KMS-11 (cell line): ENCODE results near the gene PAK6.

Experiments used
- H2AFZ ChIP-seq: fragments of 200-600 bp; sonication (generic); 2 replicates; pipeline ENCODE4 v1.6.1; 2016; ENCODE audit warnings: antibody characterized with exemption, mixed run types, low read depth
- H3K27ac ChIP-seq: fragments of 200-600 bp; sonication (generic); 2 replicates; pipeline ENCODE4 v1.6.1; 2016; ENCODE audit warnings: mild to moderate bottlenecking, mixed run types
- H3K27me3 ChIP-seq: fragments of 200-600 bp; sonication (generic); 2 replicates; pipeline ENCODE4 v1.6.1; 2017; ENCODE audit warnings: mild to moderate bottlenecking, low read depth, mixed run types, moderate library complexity; ENCODE audit not compliant: insufficient read depth
- H3K36me3 ChIP-seq: fragments of 200-600 bp; sonication (generic); 2 replicates; pipeline ENCODE4 v1.6.1; 2017; ENCODE audit warnings: mild to moderate bottlenecking, mixed run types; ENCODE audit not compliant: insufficient read depth
- H3K4me1 ChIP-seq: fragments of 200-600 bp; sonication (generic); 2 replicates; pipeline ENCODE4 v1.6.1; 2016; ENCODE audit warnings: mild to moderate bottlenecking, low read depth, mixed run types; ENCODE audit not compliant: poor library complexity, severe bottlenecking
- H3K4me2 ChIP-seq: fragments of 200-600 bp; sonication (generic); 2 replicates; pipeline ENCODE4 v1.7.0; 2016; ENCODE audit warnings: mild to moderate bottlenecking, mixed run types
- H3K4me3 ChIP-seq: fragments of 200-600 bp; sonication (generic); IDR thresholded peaks from 2 replicates; pipeline ENCODE4 v1.6.1; 2017; ENCODE audit warnings: low read depth, low read length, mixed read lengths; ENCODE audit not compliant: insufficient read depth
- H3K79me2 ChIP-seq: fragments of 200-600 bp; sonication (generic); 2 replicates; pipeline ENCODE4 v1.6.1; 2016; ENCODE audit warnings: low read depth, mixed run types; ENCODE audit not compliant: insufficient read depth
- H3K9ac ChIP-seq: fragments of 200-600 bp; sonication (generic); 2 replicates; pipeline ENCODE4 v1.6.1; 2016; ENCODE audit warnings: mild to moderate bottlenecking, mixed run types
- H4K20me1 ChIP-seq: fragments of 200-600 bp; sonication (generic); 2 replicates; pipeline ENCODE4 v1.6.1; 2016; ENCODE audit warnings: mild to moderate bottlenecking, mixed run types; ENCODE audit not compliant: insufficient read depth
- TF ChIP-seq, protein P1 (sequence below): fragments of 200-600 bp; sonication (generic); conservative IDR thresholded peaks from 2 replicates; pipeline ENCODE4 v1.6.1; 2017; ENCODE audit warnings: low read depth, mild to moderate bottlenecking, antibody characterized with exemption, low read length, moderate library complexity, mixed read lengths

The PAK6 gene

DNA sequence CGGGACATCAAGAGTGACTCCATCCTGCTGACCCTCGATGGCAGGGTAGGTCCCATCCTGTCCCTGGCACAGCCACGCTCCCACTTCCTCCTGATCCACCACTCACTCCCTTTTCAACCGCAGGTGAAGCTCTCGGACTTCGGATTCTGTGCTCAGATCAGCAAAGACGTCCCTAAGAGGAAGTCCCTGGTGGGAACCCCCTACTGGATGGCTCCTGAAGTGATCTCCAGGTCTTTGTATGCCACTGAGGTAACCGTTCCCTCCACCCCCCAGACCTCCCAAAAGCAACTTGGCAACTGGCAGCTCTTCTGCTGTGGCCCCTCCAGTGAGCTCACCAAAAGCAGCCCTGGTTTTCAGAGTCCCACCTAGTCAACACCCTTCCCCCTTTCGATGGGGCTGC, 34.6 kb downstream of the PAK6 start:
- Histone ChIP-seq H3K27me3 (peaks cover 4% of the 10 kb centered on the region; the same call in 1 of the 2 replicates), H3K4me2 (no peak overlapping the region), H2AFZ (no peak overlapping the region), H3K9ac (no peak overlapping the region), H3K79me2 (no peaks in the 10 kb centered on the region), H3K4me3 (no peak overlapping the region), H3K36me3 (no peaks in the 10 kb centered on the region), H3K4me1 (peaks cover 4% of the 10 kb centered on the region), H3K27ac (no peak overlapping the region), H4K20me1 (no peaks in the 10 kb centered on the region)
- TF ChIP-seq, protein P1, sequence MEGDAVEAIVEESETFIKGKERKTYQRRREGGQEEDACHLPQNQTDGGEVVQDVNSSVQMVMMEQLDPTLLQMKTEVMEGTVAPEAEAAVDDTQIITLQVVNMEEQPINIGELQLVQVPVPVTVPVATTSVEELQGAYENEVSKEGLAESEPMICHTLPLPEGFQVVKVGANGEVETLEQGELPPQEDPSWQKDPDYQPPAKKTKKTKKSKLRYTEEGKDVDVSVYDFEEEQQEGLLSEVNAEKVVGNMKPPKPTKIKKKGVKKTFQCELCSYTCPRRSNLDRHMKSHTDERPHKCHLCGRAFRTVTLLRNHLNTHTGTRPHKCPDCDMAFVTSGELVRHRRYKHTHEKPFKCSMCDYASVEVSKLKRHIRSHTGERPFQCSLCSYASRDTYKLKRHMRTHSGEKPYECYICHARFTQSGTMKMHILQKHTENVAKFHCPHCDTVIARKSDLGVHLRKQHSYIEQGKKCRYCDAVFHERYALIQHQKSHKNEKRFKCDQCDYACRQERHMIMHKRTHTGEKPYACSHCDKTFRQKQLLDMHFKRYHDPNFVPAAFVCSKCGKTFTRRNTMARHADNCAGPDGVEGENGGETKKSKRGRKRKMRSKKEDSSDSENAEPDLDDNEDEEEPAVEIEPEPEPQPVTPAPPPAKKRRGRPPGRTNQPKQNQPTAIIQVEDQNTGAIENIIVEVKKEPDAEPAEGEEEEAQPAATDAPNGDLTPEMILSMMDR: no peak

DNA sequence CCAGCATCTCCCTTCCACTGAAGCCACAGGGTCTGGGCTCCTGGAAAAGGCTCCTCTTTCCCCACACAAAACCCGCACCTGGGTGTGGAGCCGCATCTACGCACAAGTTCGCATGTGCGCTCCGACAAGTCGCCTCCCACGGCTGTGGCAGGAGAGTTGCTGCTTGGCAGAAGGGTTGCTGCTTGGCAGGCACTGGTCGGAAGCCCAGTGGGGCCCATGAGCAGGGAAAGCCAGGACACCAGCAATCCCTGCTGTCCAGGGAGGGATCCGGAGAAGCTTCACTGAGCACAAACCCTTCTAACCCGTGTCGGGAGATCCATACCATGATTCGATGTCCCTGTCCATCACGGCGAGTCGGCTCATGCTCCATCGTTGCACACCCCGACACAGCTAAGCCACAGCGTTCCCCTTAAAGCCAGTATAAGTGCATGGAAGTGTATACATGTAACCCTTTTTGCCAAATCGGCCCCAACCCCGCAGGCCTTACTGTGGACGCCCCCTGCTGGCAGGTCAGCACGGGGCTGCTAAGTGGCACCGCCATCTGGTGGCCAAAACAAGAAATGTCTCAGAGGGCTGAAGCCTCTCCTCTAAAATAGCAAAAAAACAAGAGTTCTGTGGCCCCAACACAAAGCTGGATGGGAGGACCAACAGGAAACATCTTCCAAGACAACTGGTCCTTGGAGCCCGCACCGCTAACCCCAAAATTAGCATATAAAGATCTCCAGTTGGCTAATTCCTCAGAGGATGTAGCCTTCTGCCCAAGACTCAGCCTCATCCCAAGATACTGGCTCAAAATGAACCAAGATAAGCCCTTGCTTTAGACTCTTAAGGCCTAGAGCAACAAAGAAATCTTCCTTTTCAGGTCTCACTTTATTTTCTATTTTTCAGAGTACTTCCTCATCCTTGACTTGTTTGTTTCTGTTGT, 35.7 kb downstream of the PAK6 start:
- H4K20me1 ChIP-seq: no peaks in the 10 kb centered on the region
- H3K4me3 ChIP-seq: no peak overlapping the region
- no peak overlapping the region for H3K9ac ChIP-seq
- H3K27ac ChIP-seq: no peak overlapping the region
- TF ChIP-seq, protein P1: peak; percentile 100
- H3K4me1 ChIP-seq: peaks cover 10% of the 10 kb centered on the region
- H2AFZ ChIP-seq: peak overlapping the region; percentile 53; the same call in 1 of the 2 replicates
- no peak overlapping the region for H3K4me2 ChIP-seq
- H3K79me2 ChIP-seq: no peaks in the 10 kb centered on the region
- peaks cover 12% of the 10 kb centered on the region; the same call in 1 of the 2 replicates for H3K27me3 ChIP-seq
- H3K36me3 ChIP-seq: no peaks in the 10 kb centered on the region

DNA sequence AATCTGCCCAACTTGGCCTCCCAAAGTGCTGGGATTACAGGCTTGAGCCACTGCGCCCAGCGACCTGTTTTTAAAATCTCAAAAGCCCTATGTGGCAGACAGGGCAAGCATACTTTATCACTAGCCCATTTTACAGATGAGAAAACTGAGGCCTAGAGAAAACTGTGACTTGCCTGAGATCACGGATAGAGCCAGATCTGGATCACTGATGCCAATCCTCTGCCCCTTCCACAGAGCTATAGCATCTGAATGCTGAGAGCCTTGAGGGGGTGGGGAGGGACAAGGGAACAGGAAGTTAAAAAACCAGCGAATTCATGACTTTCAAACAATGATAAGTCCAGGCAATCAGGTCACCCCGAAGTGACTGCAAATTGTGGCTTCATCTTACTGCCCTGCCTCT, 36.7 kb downstream of the PAK6 start:
- peaks cover 13% of the 10 kb centered on the region; the same call in 1 of the 2 replicates for H3K27me3 ChIP-seq
- H3K36me3 ChIP-seq: no peaks in the 10 kb centered on the region
- H3K9ac ChIP-seq: no peak overlapping the region
- no peak overlapping the region for H3K27ac ChIP-seq
- no peaks in the 10 kb centered on the region for H4K20me1 ChIP-seq
- H3K4me1 ChIP-seq: peaks cover 10% of the 10 kb centered on the region
- no peak overlapping the region for H2AFZ ChIP-seq
- H3K4me3 ChIP-seq: no peak overlapping the region
- no peaks in the 10 kb centered on the region for H3K79me2 ChIP-seq
- H3K4me2 ChIP-seq: no peak overlapping the region
- TF ChIP-seq, protein P1: no peak

DNA sequence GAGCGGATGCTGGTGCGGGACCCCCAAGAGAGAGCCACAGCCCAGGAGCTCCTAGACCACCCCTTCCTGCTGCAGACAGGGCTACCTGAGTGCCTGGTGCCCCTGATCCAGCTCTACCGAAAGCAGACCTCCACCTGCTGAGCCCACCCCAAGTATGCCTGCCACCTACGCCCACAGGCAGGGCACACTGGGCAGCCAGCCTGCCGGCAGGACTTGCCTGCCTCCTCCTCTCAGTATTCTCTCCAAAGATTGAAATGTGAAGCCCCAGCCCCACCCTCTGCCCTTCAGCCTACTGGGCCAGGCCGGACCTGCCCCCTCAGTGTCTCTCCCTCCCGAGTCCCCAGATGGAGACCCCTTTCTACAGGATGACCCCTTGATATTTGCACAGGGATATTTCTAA, 37.1 kb downstream of the PAK6 start:
- Histone ChIP-seq H3K27me3 (peaks cover 17% of the 10 kb centered on the region; the same call in 1 of the 2 replicates), H3K27ac (no peak overlapping the region), H3K36me3 (no peaks in the 10 kb centered on the region), H3K4me2 (no peak overlapping the region), H3K9ac (no peak overlapping the region), H2AFZ (no peak overlapping the region), H3K79me2 (no peaks in the 10 kb centered on the region), H3K4me1 (peaks cover 10% of the 10 kb centered on the region), H4K20me1 (no peaks in the 10 kb centered on the region), H3K4me3 (no peak overlapping the region)
- TF ChIP-seq, protein P1: no peak
